ENCODE data around the gene EXOSC9.

EXOSC9 gene

DNA sequence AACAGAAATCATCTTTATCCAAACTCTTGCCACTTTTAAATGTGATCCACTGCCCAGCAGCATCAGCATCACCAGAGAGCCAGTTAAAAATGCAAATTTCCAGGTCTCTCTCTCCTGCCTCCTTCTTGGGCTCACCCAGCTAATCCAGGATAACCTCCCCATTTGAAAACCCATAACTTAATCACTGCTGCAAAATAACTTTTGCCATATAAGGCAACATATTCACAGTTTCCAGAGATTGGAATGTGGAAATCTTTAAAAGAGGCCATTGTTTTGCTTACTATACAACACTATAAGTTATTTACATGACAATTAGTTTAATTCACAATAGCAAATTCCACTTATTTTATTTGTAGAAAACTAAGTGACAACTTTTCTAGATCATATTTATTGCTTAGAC lies 4.8 kb upstream of the EXOSC9 start:
- Mint-ChIP-seq H3K36me3 (ENCODE audit: low read depth) (peaks cover 3% of the 10 kb centered on the region), H3K27me3 (ENCODE audit: low read depth) (peaks cover 2% of the 10 kb centered on the region), H3K27ac (peak overlapping the region; percentile 43), H3K4me1 (ENCODE audit: low read depth) (peaks cover 40% of the 10 kb centered on the region), H3K4me3 (peak overlapping the region; percentile 42), H3K9me3 (no peaks in the 10 kb centered on the region)
- DNase-seq (ENCODE audit: low spot score) = no peak

DNA sequence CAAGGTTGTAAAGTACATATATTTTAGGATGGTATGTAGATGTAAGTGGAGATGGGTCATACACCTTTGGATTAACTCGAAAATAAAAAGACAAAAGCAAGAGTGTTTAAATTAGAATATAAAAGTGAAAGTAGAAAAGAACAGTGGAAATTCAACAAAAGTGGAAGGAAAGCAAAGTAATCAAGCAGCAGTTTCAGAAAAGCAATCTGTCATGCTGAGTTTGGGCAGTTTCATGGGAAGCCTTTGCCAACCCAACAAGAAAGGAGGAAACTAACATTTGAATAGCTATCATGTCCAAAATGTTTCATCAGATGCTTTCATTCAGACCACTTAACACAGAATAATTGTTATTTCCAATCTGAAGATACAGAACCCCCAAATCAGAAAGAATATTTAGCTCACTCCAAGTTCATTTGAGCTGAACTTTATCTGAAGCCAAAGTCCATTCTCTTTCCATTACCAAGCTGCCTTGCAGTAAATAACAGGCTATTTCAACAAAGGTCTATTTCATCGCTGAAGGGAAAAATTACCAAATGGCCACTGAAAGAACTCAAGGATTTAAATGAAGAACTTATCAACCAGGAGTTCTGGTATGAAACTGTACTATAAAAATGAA lies 1.8 kb upstream of the EXOSC9 start:
- H3K27me3 Mint-ChIP-seq (ENCODE audit: low read depth) = peaks cover 2% of the 10 kb centered on the region
- no peak for DNase-seq (ENCODE audit: low spot score)
- H3K9me3 Mint-ChIP-seq = no peaks in the 10 kb centered on the region
- H3K27ac Mint-ChIP-seq = peak overlapping the region; percentile 72
- H3K4me1 Mint-ChIP-seq (ENCODE audit: low read depth) = peaks cover 53% of the 10 kb centered on the region
- peak overlapping the region; percentile 87 for H3K4me3 Mint-ChIP-seq
- peaks cover 16% of the 10 kb centered on the region for H3K36me3 Mint-ChIP-seq (ENCODE audit: low read depth)

GRCh38 chr4:121799867-121800501 lies 1.1 kb upstream of the EXOSC9 start:
- H3K4me1 Mint-ChIP-seq (ENCODE audit: low read depth) = peaks cover 46% of the 10 kb centered on the region
- no peaks in the 10 kb centered on the region for H3K27me3 Mint-ChIP-seq (ENCODE audit: low read depth)
- peak overlapping the region; percentile 87 for H3K4me3 Mint-ChIP-seq
- H3K27ac Mint-ChIP-seq = peak overlapping the region; percentile 93
- no peaks in the 10 kb centered on the region for H3K9me3 Mint-ChIP-seq
- DNase-seq (ENCODE audit: low spot score) = no peak
- peaks cover 21% of the 10 kb centered on the region for H3K36me3 Mint-ChIP-seq (ENCODE audit: low read depth)

- H3K4me1 Mint-ChIP-seq (ENCODE audit: low read depth) = peaks cover 45% of the 10 kb centered on the region
- DNase-seq (ENCODE audit: low spot score) = no peak
These were observed 524 bp upstream of the EXOSC9 start for GRCh38 chr4:121800638-121800960.

DNA sequence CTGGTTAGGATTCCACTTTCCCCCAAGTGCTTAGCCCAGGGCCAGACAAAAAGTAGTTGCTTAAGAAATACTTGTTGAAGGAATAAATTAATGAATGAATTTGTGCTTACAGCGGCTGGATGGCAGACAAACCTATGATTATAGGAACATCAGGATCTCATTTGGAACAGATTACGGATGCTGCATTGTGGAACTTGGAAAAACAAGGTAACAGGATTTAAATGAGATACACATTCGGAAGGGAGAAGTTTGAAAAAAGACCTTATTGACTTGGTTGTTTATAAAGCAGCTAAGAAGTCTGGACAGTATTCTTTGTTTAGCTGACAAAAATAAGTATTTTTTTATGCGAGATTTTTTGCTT lies 572 bp downstream of the EXOSC9 start:
- Mint-ChIP-seq H3K27me3 (ENCODE audit: low read depth) (no peaks in the 10 kb centered on the region), H3K9me3 (no peaks in the 10 kb centered on the region), H3K4me1 (ENCODE audit: low read depth) (peaks cover 38% of the 10 kb centered on the region), H3K27ac (peak overlapping the region; percentile 93), H3K4me3 (peak overlapping the region; percentile 87), H3K36me3 (ENCODE audit: low read depth) (peaks cover 35% of the 10 kb centered on the region)
- DNase-seq (ENCODE audit: low spot score) = no peak

More at GRCh38 chr4:121800638-121800960, 524 bp upstream of the EXOSC9 start:
- peaks cover 27% of the 10 kb centered on the region for H3K36me3 Mint-ChIP-seq (ENCODE audit: low read depth)
- H3K9me3 Mint-ChIP-seq = no peaks in the 10 kb centered on the region
- H3K4me3 Mint-ChIP-seq = peak overlapping the region; percentile 87
- H3K27me3 Mint-ChIP-seq (ENCODE audit: low read depth) = no peaks in the 10 kb centered on the region
- H3K27ac Mint-ChIP-seq = peak overlapping the region; percentile 93

GRCh38 chr4:121806411-121806810 lies 5.3 kb downstream of the EXOSC9 start:
- no peaks in the 10 kb centered on the region for H3K9me3 Mint-ChIP-seq
- no peak overlapping the region for H3K27ac Mint-ChIP-seq
- no peak overlapping the region for H3K4me3 Mint-ChIP-seq
- peaks cover 57% of the 10 kb centered on the region for H3K36me3 Mint-ChIP-seq (ENCODE audit: low read depth)
- DNase-seq (ENCODE audit: low spot score) = no peak
- no peaks in the 10 kb centered on the region for H3K27me3 Mint-ChIP-seq (ENCODE audit: low read depth)
- H3K4me1 Mint-ChIP-seq (ENCODE audit: low read depth) = peaks cover 23% of the 10 kb centered on the region

- Mint-ChIP-seq H3K27ac (no peak overlapping the region), H3K4me1 (ENCODE audit: low read depth) (peaks cover 18% of the 10 kb centered on the region), H3K27me3 (ENCODE audit: low read depth) (no peaks in the 10 kb centered on the region), H3K9me3 (no peaks in the 10 kb centered on the region), H3K4me3 (no peak overlapping the region), H3K36me3 (ENCODE audit: low read depth) (peaks cover 55% of the 10 kb centered on the region)
- DNase-seq (ENCODE audit: low spot score) = no peak
These were observed 10.0 kb downstream of the EXOSC9 start for GRCh38 chr4:121811122-121811521.

- Mint-ChIP-seq H3K36me3 (ENCODE audit: low read depth) (peaks cover 69% of the 10 kb centered on the region), H3K9me3 (no peaks in the 10 kb centered on the region), H3K27me3 (ENCODE audit: low read depth) (no peaks in the 10 kb centered on the region), H3K27ac (no peak overlapping the region), H3K4me1 (ENCODE audit: low read depth) (peaks cover 42% of the 10 kb centered on the region), H3K4me3 (no peak overlapping the region)
- no peak for DNase-seq (ENCODE audit: low spot score)
These were observed 13.6 kb downstream of the EXOSC9 start for GRCh38 chr4:121814756-121815155.

- Mint-ChIP-seq H3K4me1 (ENCODE audit: low read depth) (peaks cover 43% of the 10 kb centered on the region), H3K4me3 (no peak overlapping the region), H3K27me3 (ENCODE audit: low read depth) (no peaks in the 10 kb centered on the region), H3K9me3 (no peaks in the 10 kb centered on the region), H3K27ac (no peak overlapping the region), H3K36me3 (ENCODE audit: low read depth) (peaks cover 72% of the 10 kb centered on the region)
- no peak for DNase-seq (ENCODE audit: low spot score)
These were observed 15.9 kb downstream of the EXOSC9 start for GRCh38 chr4:121817006-121817405.

GRCh38 chr4:121817701-121818100 lies 16.6 kb downstream of the EXOSC9 start:
- no peaks in the 10 kb centered on the region for H3K27me3 Mint-ChIP-seq (ENCODE audit: low read depth)
- H3K4me1 Mint-ChIP-seq (ENCODE audit: low read depth) = peaks cover 44% of the 10 kb centered on the region

GRCh38 chr4:121818215-121818614 lies 17.1 kb downstream of the EXOSC9 start:
- Mint-ChIP-seq H3K27me3 (ENCODE audit: low read depth) (no peaks in the 10 kb centered on the region), H3K4me1 (ENCODE audit: low read depth) (peaks cover 42% of the 10 kb centered on the region), H3K27ac (no peak overlapping the region), H3K4me3 (no peak overlapping the region), H3K9me3 (no peaks in the 10 kb centered on the region), H3K36me3 (ENCODE audit: low read depth) (peaks cover 76% of the 10 kb centered on the region)
- DNase-seq (ENCODE audit: low spot score) = no peak

More at GRCh38 chr4:121817701-121818100, 16.6 kb downstream of the EXOSC9 start:
- no peak for DNase-seq (ENCODE audit: low spot score)
- peaks cover 76% of the 10 kb centered on the region for H3K36me3 Mint-ChIP-seq (ENCODE audit: low read depth)
- no peak overlapping the region for H3K4me3 Mint-ChIP-seq
- no peaks in the 10 kb centered on the region for H3K9me3 Mint-ChIP-seq
- H3K27ac Mint-ChIP-seq = peak overlapping the region; percentile 59

DNA sequence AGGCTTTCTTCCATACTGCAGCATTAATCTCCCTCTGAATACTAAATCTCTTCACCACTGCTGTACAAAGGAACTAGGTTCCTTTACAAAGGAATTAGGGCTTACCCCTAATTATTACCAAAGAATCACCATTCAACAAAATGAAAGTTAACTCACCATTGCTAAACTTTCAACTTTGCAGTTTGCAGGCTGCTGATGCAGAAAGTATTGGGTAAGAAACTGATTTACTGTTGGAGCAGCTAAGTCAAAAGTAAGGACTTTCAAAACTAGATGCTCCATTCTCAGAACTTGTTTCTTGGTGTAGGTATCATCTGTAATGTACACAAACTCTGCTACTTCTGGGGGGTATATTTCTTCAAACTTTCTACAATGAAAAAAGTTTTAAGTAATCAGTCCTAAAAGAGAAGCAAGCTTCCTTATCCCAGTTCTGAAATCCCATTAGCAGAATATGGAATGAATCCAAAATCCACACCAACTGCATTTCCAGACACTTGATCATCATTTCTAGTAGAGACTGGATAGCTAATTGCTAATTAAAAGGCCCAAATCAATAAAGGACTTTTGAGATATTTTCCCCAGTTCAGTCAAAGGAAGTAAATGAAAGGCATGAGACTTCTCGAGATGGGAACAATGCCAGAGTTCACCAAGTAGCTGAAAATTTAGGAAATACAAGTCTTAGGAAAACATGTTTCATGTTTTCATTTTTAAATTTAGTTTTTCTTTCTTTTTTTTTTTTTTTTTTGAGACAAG lies 18.3 kb downstream of the EXOSC9 start:
- H3K27me3 Mint-ChIP-seq (ENCODE audit: low read depth) = no peaks in the 10 kb centered on the region
- no peaks in the 10 kb centered on the region for H3K9me3 Mint-ChIP-seq
- peaks cover 72% of the 10 kb centered on the region for H3K36me3 Mint-ChIP-seq (ENCODE audit: low read depth)
- peaks cover 39% of the 10 kb centered on the region for H3K4me1 Mint-ChIP-seq (ENCODE audit: low read depth)
- no peak for DNase-seq (ENCODE audit: low spot score)
- H3K4me3 Mint-ChIP-seq = no peak overlapping the region
- peak overlapping the region; percentile 23 for H3K27ac Mint-ChIP-seq

DNA sequence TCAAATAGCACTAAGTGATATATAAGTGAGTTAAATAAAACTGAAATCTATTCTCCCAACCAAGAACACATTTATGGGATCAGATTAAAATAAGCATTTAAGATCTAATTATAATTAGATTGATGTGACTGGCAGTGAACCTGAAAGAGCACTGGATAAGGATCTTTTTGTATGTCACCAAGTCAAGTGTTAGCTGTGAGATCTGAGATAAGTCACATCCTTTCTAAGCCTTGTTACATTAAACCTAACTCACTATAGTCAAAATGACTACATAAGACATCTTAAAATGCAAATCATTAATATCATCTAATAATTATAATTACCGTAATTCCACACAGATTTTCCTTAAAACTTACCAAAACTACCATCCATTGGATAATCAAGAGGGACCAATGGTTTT lies 20.9 kb downstream of the EXOSC9 start:
- no peaks in the 10 kb centered on the region for H3K9me3 Mint-ChIP-seq
- peaks cover 37% of the 10 kb centered on the region for H3K4me1 Mint-ChIP-seq (ENCODE audit: low read depth)
- peaks cover 55% of the 10 kb centered on the region for H3K36me3 Mint-ChIP-seq (ENCODE audit: low read depth)
- H3K4me3 Mint-ChIP-seq = peak overlapping the region; percentile 98
- peak overlapping the region; percentile 98 for H3K27ac Mint-ChIP-seq
- no peak for DNase-seq (ENCODE audit: low spot score)
- H3K27me3 Mint-ChIP-seq (ENCODE audit: low read depth) = no peaks in the 10 kb centered on the region

- no peaks in the 10 kb centered on the region for H3K27me3 Mint-ChIP-seq (ENCODE audit: low read depth)
- peak; percentile 28 for DNase-seq (ENCODE audit: low spot score)
- no peaks in the 10 kb centered on the region for H3K9me3 Mint-ChIP-seq
- H3K27ac Mint-ChIP-seq = peak overlapping the region; percentile 98
- H3K36me3 Mint-ChIP-seq (ENCODE audit: low read depth) = peaks cover 46% of the 10 kb centered on the region
- peaks cover 31% of the 10 kb centered on the region for H3K4me1 Mint-ChIP-seq (ENCODE audit: low read depth)
- peak overlapping the region; percentile 98 for H3K4me3 Mint-ChIP-seq
These were observed 21.8 kb downstream of the EXOSC9 start for GRCh38 chr4:121822796-121823504.
